K562 (cell line): Measurements from ENCODE around the gene GH2. TPM values are rescaled to one million over a fixed set of nuclear protein-coding genes. Genes with fewer than 3 reads are reported as not detected.

Experiments
- ATAC-seq: fragments of 200-7000 bp; cut with Tn5 transposase; 3 replicates; pipeline ENCODE4 v1.9.1; 2020; ENCODE audit warnings: moderate library complexity
- BruUV-seq: library from RNA; stranded (reverse); fragments of 400-500 nt; replicated peaks from 2 replicates; lab custom pipeline; 2021; lab: Mats Ljungman, UMichigan
- CTCF ChIA-PET: fragments of 300-600 bp; formaldehyde crosslinking; extraction: SDS; loops from one replicate; lab custom pipeline; 2021; ENCODE audit warnings: low intra/inter-chr PET ratio; lab: Yijun Ruan, JAX
- POLR2A ChIA-PET: fragments of 300-600, 350-650 bp; sonication (Branson Sonifier 250); formaldehyde crosslinking; extraction: SDS; loops from one replicate; lab custom pipeline; 2021; ENCODE audit warnings: antibody characterized with exemption, inconsistent platforms; lab: Yijun Ruan, JAX
- DNase-seq, 4 experiments: peaks; one replicate each; pipeline versions ENCODE4 v3.0.0 to v3.0.0-alpha.2; 2011 to 2018; ENCODE audit warnings: low spot score in 3 of 4, mixed read lengths in 3 of 4; ENCODE audit errors: extremely low read depth in 1 of 4
- FAIRE-seq: peaks from 2 replicates; lab custom pipeline; 2011; peaks lifted over from hg19 to GRCh38; lab: Jason Lieb, UNC
- H2AFZ ChIP-seq: 2 replicates; pipeline ENCODE4 v1.6.0; 2011; ENCODE audit warnings: low read depth, low read length, control low read depth, inconsistent platforms
- H3K27ac ChIP-seq: fragments of 200-600 bp; 3 replicates; pipeline ENCODE4 v1.8.0; 2011; ENCODE audit warnings: low read depth, mild to moderate bottlenecking, control low read depth, inconsistent platforms, low read length, moderate library complexity, mixed read lengths; ENCODE audit errors: extremely low read depth
- H3K27me3 ChIP-seq, 2 experiments: fragments of 300-600 bp in 1 of 2; 2 replicates in 1 of 2; 3 replicates in 1 of 2; pipeline versions ENCODE4 v1.6.0 to v1.8.0; 2011; ENCODE audit warnings: inconsistent platforms in 2 of 2, low read length in 2 of 2, mild to moderate bottlenecking in 1 of 2, mixed read lengths in 1 of 2, moderate library complexity in 1 of 2; ENCODE audit not compliant: control insufficient read depth in 2 of 2, insufficient read depth in 2 of 2
- H3K36me3 ChIP-seq: fragments of 300-600 bp; 3 replicates; pipeline ENCODE4 v1.8.0; 2011; ENCODE audit warnings: mild to moderate bottlenecking, low read length, inconsistent platforms; ENCODE audit not compliant: control insufficient read depth, insufficient read depth
- H3K4me1 ChIP-seq, 2 experiments: fragments of 200-600 bp in 1 of 2; replicated peaks in 1 of 2; 2 replicates in 1 of 2; 3 replicates in 1 of 2; pipeline versions ENCODE4 v1.5.1 to v1.8.0; 2011; ENCODE audit warnings: inconsistent platforms in 2 of 2, low read length in 2 of 2, mild to moderate bottlenecking in 1 of 2, mixed read lengths in 1 of 2, moderate library complexity in 1 of 2; ENCODE audit not compliant: control insufficient read depth in 2 of 2, insufficient read depth in 2 of 2
- H3K4me2 ChIP-seq: 2 replicates; pipeline ENCODE4 v1.6.1; 2011; ENCODE audit warnings: low read length, control low read depth, inconsistent platforms, mixed read lengths; ENCODE audit not compliant: insufficient read depth
- H3K4me3 ChIP-seq: fragments of 200-600 bp; sonication (generic), shearing (Covaris generic); 2 replicates; pipeline ENCODE4 v1.5.1; 2016; ENCODE audit warnings: control low read depth, inconsistent platforms
- H3K79me2 ChIP-seq: fragments of 200-600 bp; 3 replicates; pipeline ENCODE4 v1.8.0; 2011; ENCODE audit warnings: low read length, inconsistent platforms; ENCODE audit not compliant: control insufficient read depth, insufficient read depth
- H3K9ac ChIP-seq, 2 experiments: 2 replicates each; pipeline versions ENCODE4 v1.6.0 to v1.6.1; 2011; ENCODE audit warnings: low read depth in 2 of 2, low read length in 2 of 2, control low read depth in 1 of 2, inconsistent platforms in 1 of 2, mild to moderate bottlenecking in 1 of 2, mixed read lengths in 1 of 2; ENCODE audit not compliant: insufficient read depth in 1 of 2
- H3K9me1 ChIP-seq: one replicate; pipeline ENCODE4 v1.6.0; 2011; ENCODE audit warnings: inconsistent platforms, mild to moderate bottlenecking, low read length, moderate library complexity; ENCODE audit not compliant: control insufficient read depth, insufficient read depth
- H3K9me3 ChIP-seq: replicated peaks from 2 replicates; pipeline ENCODE4 v1.5.1; 2011; ENCODE audit warnings: low read depth, low read length, inconsistent platforms; ENCODE audit not compliant: control insufficient read depth, insufficient read depth
- H4K20me1 ChIP-seq: replicated peaks from 2 replicates; pipeline ENCODE4 v1.6.1; 2011; ENCODE audit warnings: low read length, inconsistent platforms, mixed read lengths; ENCODE audit not compliant: control insufficient read depth, insufficient read depth
- ESRRA ChIP-seq: fragments of 450-650 bp; IDR thresholded peaks from 2 replicates; pipeline ENCODE4 v1.6.1; 2014; ENCODE audit warnings: low read depth, mild to moderate bottlenecking, moderate library complexity, borderline replicate concordance
- ETS2 ChIP-seq: IDR thresholded peaks from 2 replicates; pipeline ENCODE4 v1.6.1; 2016; ENCODE audit warnings: borderline replicate concordance, missing genetic modification characterization, mild to moderate bottlenecking, moderate library complexity, missing compliant biosample characterization; ENCODE audit not compliant: poor library complexity, severe bottlenecking
- GABPA ChIP-seq: fragments of 200-800 bp; sonication (Bioruptor generic); conservative IDR thresholded peaks from 2 replicates; pipeline ENCODE4 v1.6.1; 2016; ENCODE audit warnings: low read depth, missing genetic modification characterization, missing compliant biosample characterization
- HLTF ChIP-seq: fragments of 450-650 bp; IDR thresholded peaks from 2 replicates; pipeline ENCODE4 v1.6.1; 2016
- ILK ChIP-seq: fragments of 450-650 bp; IDR thresholded peaks from 2 replicates; pipeline ENCODE4 v1.6.1; 2016; ENCODE audit warnings: missing genetic modification characterization, low read depth, mild to moderate bottlenecking, missing compliant biosample characterization, moderate library complexity, borderline replicate concordance
- KAT7 ChIP-seq: sonication (generic); formaldehyde crosslinking; IDR thresholded peaks from 2 replicates; pipeline ENCODE4 v1.8.0; 2022; ENCODE audit warnings: missing genetic modification reagents, mild to moderate bottlenecking, borderline replicate concordance
- POLR3A ChIP-seq: IDR thresholded peaks from 2 replicates; pipeline ENCODE4 v1.6.1; 2011; ENCODE audit warnings: borderline replicate concordance, mild to moderate bottlenecking, moderate library complexity; ENCODE audit not compliant: insufficient read length, insufficient read depth; ENCODE audit errors: extremely low read depth
- SMAD2 ChIP-seq: fragments of 150-350 bp; IDR thresholded peaks from 2 replicates; pipeline ENCODE4 v1.6.1; 2014; ENCODE audit warnings: low read depth, mild to moderate bottlenecking, low read length
- SPI1 ChIP-seq: IDR thresholded peaks from 2 replicates; pipeline ENCODE4 v1.6.1; 2011; ENCODE audit warnings: low read depth, low read length, control low read depth, borderline replicate concordance
- YBX1 ChIP-seq: fragments of 450-650 bp; IDR thresholded peaks from 2 replicates; pipeline ENCODE4 v1.7.1; 2016; ENCODE audit warnings: mild to moderate bottlenecking
- ZBED1 ChIP-seq: IDR thresholded peaks from 2 replicates; pipeline ENCODE4 v1.6.1; 2014
- ZNF324 ChIP-seq: fragments of 250-450 bp; sonication (Bioruptor Pico); IDR thresholded peaks from 2 replicates; pipeline ENCODE4 v1.4.0; 2020; ENCODE audit warnings: mild to moderate bottlenecking
- ZNF77 ChIP-seq: fragments of 250-450 bp; sonication (Bioruptor Pico); IDR thresholded peaks from 2 replicates; pipeline ENCODE4 v1.5.0; 2020
- ZSCAN29 ChIP-seq: fragments of 450-650 bp; IDR thresholded peaks from 2 replicates; pipeline ENCODE4 v1.6.1; 2017
- WGBS: fragments of 100-300 bp; shearing (Covaris generic); methylation state at CpG from one replicate; pipeline ENCODE4 v1.1.6; 2016; ENCODE audit warnings: low coverage, mixed read lengths; ENCODE audit not compliant: insufficient coverage; ENCODE audit errors: missing lambda C conversion rate; 5-methylcytosine and 5-hydroxymethylcytosine counted together
- in situ Hi-C: fragments of 300-500 bp; cut with MboI; formaldehyde crosslinking; loops from 4 replicates; pipeline ENCODE4 v1.15.0; 2018; ENCODE audit warnings: inconsistent platforms, mixed read lengths
- intact Hi-C: fragments of 100-400 bp; cut with micrococcal nuclease; formaldehyde crosslinking; loops from 2 replicates; pipeline ENCODE4 v1.14.2; 2022
- polyA plus RNA-seq, 8 experiments: library from polyadenylated mRNA; depleted of rRNA in 4 of 8; stranded (reverse) in 5 of 8; unstranded in 3 of 8; fragments of >200 nt; fragmentation: Nextera tagmentation in 2 of 8; fragmentation: Illumina TruSeq in 1 of 8; extraction: Ambion mirVana in 2 of 8; extraction: Trizol in 1 of 8; gene quantifications; 2 replicates each; pipeline versions ENCODE4 v1.2.1 to v1.2.3, GENCODE V29; 2011 to 2014; ENCODE audit warnings: inconsistent platforms in 1 of 8, missing spikeins in 1 of 8
- total RNA-seq, 7 experiments: library from RNA; depleted of rRNA in 6 of 7; stranded (reverse); fragments of >200 nt in 6 of 7; fragmentation: Illumina TruSeq in 2 of 7; extraction: Trizol in 2 of 7; gene quantifications; 2 replicates each; pipeline versions ENCODE4 v1.2.1 to v1.2.3, GENCODE V29; 2011 to 2021; ENCODE audit warnings: low replicate concordance in 1 of 7
- TF ChIP-seq, protein P1 (sequence below): sonication (generic); formaldehyde crosslinking; IDR thresholded peaks from 2 replicates; pipeline ENCODE4 v1.8.0; 2022; ENCODE audit warnings: missing genetic modification reagents, mild to moderate bottlenecking, moderate library complexity, borderline replicate concordance
- TF ChIP-seq, protein P2 (sequence below): fragments of 450-650 bp; formaldehyde crosslinking; IDR thresholded peaks from 2 replicates; pipeline ENCODE4 v1.4.0; 2022; ENCODE audit warnings: missing genetic modification characterization
- TF ChIP-seq, protein P3 (sequence below): fragments of 450-650 bp; IDR thresholded peaks from 2 replicates; pipeline ENCODE4 v1.6.1; 2016
- TF ChIP-seq, protein P4 (sequence below): fragments of 200-800 bp; sonication (Bioruptor generic); IDR thresholded peaks from 2 replicates; pipeline ENCODE4 v1.6.1; 2017; ENCODE audit warnings: missing genetic modification characterization, missing compliant biosample characterization

GH2 gene
- total and polyA plus RNA-seq, 9 of the 15 experiments (the other 6 are each of a cell fraction or from before 2014, with no cell fraction given) = not detected

DNA sequence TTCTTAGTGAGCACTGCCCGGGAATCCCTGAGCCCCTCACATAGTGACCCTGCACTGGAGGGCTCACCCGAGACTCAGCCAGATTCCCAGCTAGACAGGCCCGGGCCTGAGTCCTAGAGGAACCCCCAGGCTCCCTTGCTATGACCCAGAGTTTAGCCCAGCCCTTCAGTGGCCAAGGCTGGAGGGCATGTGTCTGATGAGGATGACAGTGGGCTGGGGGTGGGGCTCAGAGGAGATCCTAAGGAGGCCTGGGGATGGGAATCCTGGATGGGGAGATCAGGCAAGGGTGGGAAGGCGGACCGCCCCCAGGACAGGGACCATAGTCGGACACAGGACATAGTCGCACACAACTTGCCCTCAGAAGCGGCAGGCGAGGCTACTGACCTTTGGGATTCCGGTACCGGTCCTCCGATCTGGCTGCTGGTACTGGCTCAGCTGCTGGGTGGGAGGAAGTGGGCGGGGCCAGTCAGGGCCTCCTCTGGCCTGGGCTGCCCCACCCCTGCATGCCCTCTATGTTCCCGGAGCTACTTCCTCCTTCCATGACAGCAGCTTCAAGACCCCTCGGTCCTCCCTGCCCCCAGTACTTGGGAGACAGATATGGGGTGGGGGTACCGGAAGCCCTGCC lies 49.3 kb upstream of the GH2 start:
- H3K36me3 ChIP-seq = no peaks in the 10 kb centered on the region
- H3K4me2 ChIP-seq = peak overlapping the region; percentile 9; the same call in 1 of the 2 replicates
- TF ChIP-seq SPI1 (peak; percentile 87; the same call in 1 of the 2 replicates), ZNF324 (CRISPR knock-in tag) (no peak), POLR3A (no peak), GABPA (tag) (no peak), ZSCAN29 (no peak), KAT7 (no peak), ZNF77 (no peak), YBX1 (no peak), HLTF (no peak), ILK (tag) (no peak), ZBED1 (no peak), ESRRA (0 out of 2 replicates have a peak, but pooled peaks have one; percentile 23), ETS2 (no peak), SMAD2 (no peak)
- TF ChIP-seq, protein P1, sequence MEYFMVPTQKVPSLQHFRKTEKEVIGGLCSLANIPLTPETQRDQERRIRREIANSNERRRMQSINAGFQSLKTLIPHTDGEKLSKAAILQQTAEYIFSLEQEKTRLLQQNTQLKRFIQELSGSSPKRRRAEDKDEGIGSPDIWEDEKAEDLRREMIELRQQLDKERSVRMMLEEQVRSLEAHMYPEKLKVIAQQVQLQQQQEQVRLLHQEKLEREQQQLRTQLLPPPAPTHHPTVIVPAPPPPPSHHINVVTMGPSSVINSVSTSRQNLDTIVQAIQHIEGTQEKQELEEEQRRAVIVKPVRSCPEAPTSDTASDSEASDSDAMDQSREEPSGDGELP (CRISPR knock-in tag) = peak; percentile 48; the same call in 1 of the 2 replicates
- TF ChIP-seq, protein P2, sequence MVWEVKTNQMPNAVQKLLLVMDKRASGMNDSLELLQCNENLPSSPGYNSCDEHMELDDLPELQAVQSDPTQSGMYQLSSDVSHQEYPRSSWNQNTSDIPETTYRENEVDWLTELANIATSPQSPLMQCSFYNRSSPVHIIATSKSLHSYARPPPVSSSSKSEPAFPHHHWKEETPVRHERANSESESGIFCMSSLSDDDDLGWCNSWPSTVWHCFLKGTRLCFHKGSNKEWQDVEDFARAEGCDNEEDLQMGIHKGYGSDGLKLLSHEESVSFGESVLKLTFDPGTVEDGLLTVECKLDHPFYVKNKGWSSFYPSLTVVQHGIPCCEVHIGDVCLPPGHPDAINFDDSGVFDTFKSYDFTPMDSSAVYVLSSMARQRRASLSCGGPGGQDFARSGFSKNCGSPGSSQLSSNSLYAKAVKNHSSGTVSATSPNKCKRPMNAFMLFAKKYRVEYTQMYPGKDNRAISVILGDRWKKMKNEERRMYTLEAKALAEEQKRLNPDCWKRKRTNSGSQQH (CRISPR knock-in tag) = no peak
- TF ChIP-seq, protein P3, sequence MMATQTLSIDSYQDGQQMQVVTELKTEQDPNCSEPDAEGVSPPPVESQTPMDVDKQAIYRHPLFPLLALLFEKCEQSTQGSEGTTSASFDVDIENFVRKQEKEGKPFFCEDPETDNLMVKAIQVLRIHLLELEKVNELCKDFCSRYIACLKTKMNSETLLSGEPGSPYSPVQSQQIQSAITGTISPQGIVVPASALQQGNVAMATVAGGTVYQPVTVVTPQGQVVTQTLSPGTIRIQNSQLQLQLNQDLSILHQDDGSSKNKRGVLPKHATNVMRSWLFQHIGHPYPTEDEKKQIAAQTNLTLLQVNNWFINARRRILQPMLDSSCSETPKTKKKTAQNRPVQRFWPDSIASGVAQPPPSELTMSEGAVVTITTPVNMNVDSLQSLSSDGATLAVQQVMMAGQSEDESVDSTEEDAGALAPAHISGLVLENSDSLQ = no peak
- TF ChIP-seq, protein P4, sequence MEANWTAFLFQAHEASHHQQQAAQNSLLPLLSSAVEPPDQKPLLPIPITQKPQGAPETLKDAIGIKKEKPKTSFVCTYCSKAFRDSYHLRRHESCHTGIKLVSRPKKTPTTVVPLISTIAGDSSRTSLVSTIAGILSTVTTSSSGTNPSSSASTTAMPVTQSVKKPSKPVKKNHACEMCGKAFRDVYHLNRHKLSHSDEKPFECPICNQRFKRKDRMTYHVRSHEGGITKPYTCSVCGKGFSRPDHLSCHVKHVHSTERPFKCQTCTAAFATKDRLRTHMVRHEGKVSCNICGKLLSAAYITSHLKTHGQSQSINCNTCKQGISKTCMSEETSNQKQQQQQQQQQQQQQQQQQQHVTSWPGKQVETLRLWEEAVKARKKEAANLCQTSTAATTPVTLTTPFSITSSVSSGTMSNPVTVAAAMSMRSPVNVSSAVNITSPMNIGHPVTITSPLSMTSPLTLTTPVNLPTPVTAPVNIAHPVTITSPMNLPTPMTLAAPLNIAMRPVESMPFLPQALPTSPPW (CRISPR knock-in tag) = peak; percentile 37; the same call in 1 of the 2 replicates

More for the DNA sequence above, 49.3 kb upstream of the GH2 start:
- intact Hi-C loops (no loop called here), in situ Hi-C loops (no loop called here)
- H3K4me1 ChIP-seq = peaks cover 0 to 33% of the 10 kb centered on the region in 2 experiments; a peak in 2 of 5 replicates
- no peak overlapping the region for H3K4me3 ChIP-seq
- H3K9ac ChIP-seq = peak overlapping the region in 1 of 2 experiments; percentile 45; a peak in 2 of 4 replicates
- H3K27me3 ChIP-seq = peaks cover 9 to 24% of the 10 kb centered on the region in 2 experiments; a peak in 4 of 5 replicates
- H3K27ac ChIP-seq = no peak overlapping the region
- H4K20me1 ChIP-seq = no peaks in the 10 kb centered on the region
- 32% methylated on average over 16 of the region's 16 CpGs for WGBS
- no peaks in the 10 kb centered on the region for H3K9me3 ChIP-seq
- FAIRE-seq (peak; percentile 11), ATAC-seq (peak; percentile 81), DNase-seq (peak; percentile 53 to 82 (median 70))
- H2AFZ ChIP-seq = peak overlapping the region; percentile 28; the same call in 1 of the 2 replicates
- ChIA-PET CTCF (no interaction called here), POLR2A (interaction anchor here (0.9 to 2.0 kb wide), 3 partner anchors 9 to 287 kb away, joined by 3 to 5 read pairs (median 3); no protein-coding TSS in a partner anchor)
- no TSS peak for BruUV-seq
- no peaks in the 10 kb centered on the region for H3K79me2 ChIP-seq
- no peaks in the 10 kb centered on the region for H3K9me1 ChIP-seq
